Ascending aorta (tissue), 2 donors: ENCODE data around the gene HPD. TPM values are rescaled to one million over a fixed set of nuclear protein-coding genes. Genes with fewer than 3 reads are reported as not detected.

Source experiments
- DNase-seq, 2 donors: peaks; one replicate each; pipeline ENCODE4 v3.0.0-alpha.2; 2019; ENCODE audit warnings: low spot score in 2 of 2
- H3K27ac ChIP-seq, 2 donors: fragments of 200-600 bp; sonication (generic); one replicate each; pipeline ENCODE4 v1.5.1; 2016 to 2017; ENCODE audit warnings: mild to moderate bottlenecking in 1 of 2
- H3K27me3 ChIP-seq: fragments of 200-600 bp; sonication (generic); one replicate; pipeline ENCODE4 v1.5.1; 2017
- H3K36me3 ChIP-seq, 2 donors: fragments of 200-600 bp; sonication (generic); one replicate each; pipeline ENCODE4 v1.5.1; 2016
- H3K4me1 ChIP-seq, 2 donors: fragments of 200-600 bp; sonication (generic); one replicate each; pipeline ENCODE4 v1.5.1; 2016 to 2017; ENCODE audit warnings: mild to moderate bottlenecking in 1 of 2
- H3K4me3 ChIP-seq, 2 donors: fragments of 200-600 bp; sonication (generic); one replicate each; pipeline ENCODE4 v1.5.1; 2016 to 2017; ENCODE audit warnings: mild to moderate bottlenecking in 1 of 2
- H3K9me3 ChIP-seq, 2 donors: fragments of 200-600 bp; sonication (generic); one replicate each; pipeline ENCODE4 v1.5.1; 2016
- CTCF ChIP-seq, 3 experiments: fragments of 200-600 bp in 2 of 3; fragments of 450-650 bp in 1 of 3; sonication (generic) in 2 of 3; IDR thresholded peaks; one replicate each; pipeline ENCODE4 v1.5.1; 2016 to 2019; ENCODE audit warnings: antibody characterized with exemption in 3 of 3, mild to moderate bottlenecking in 1 of 3, moderate library complexity in 1 of 3
- intact Hi-C: fragments of 100-400 bp; cut with DNase I; formaldehyde crosslinking; loops from one replicate; pipeline ENCODE4 v1.15.1; 2023
- total RNA-seq: library from RNA; depleted of rRNA; stranded (reverse); fragments of >200 nt; gene quantifications from one replicate; pipeline ENCODE4 v1.1.0, GENCODE V29; 2016

The HPD gene
- total RNA-seq, 1 donor from 2014 or later, result 0.96 TPM

GRCh38 chr12:121820056-121820455 is 38.6 kb downstream of the HPD start:
- TF ChIP-seq CTCF (IDR thresholded peaks at IDR 0.05), result no peak
- Histone ChIP-seq H3K4me3 (no peak overlapping the region), H3K36me3 (peaks cover 88 to 96% of the 10 kb centered on the region in 2 donors), H3K27me3 (no peaks in the 10 kb centered on the region), H3K27ac (no peak overlapping the region), H3K4me1 (no peaks in the 10 kb centered on the region), H3K9me3 (no peaks in the 10 kb centered on the region)
- intact Hi-C loops, result no loop called here
- DNase-seq, result no peak

- TF ChIP-seq CTCF (IDR thresholded peaks at IDR 0.05), result no peak
- no peak for DNase-seq
- Histone ChIP-seq H3K36me3 (peaks cover 95 to 96% of the 10 kb centered on the region in 2 donors), H3K27me3 (no peaks in the 10 kb centered on the region), H3K4me1 (no peaks in the 10 kb centered on the region), H3K9me3 (no peaks in the 10 kb centered on the region), H3K4me3 (no peak overlapping the region), H3K27ac (no peak overlapping the region)
- intact Hi-C loops, result no loop called here
These were observed 39.3 kb downstream of the HPD start for GRCh38 chr12:121819212-121819949.

- Histone ChIP-seq H3K36me3 (peaks cover 82 to 88% of the 10 kb centered on the region in 2 donors), H3K27ac (no peak overlapping the region), H3K4me3 (no peak overlapping the region), H3K27me3 (no peaks in the 10 kb centered on the region), H3K9me3 (no peaks in the 10 kb centered on the region), H3K4me1 (peaks cover 4 to 10% of the 10 kb centered on the region in 2 donors)
- no peak for TF ChIP-seq CTCF (IDR thresholded peaks at IDR 0.05)
- no peak for DNase-seq
- intact Hi-C loops, result no loop called here
These were observed 41.0 kb downstream of the HPD start for GRCh38 chr12:121817648-121818043.

DNA sequence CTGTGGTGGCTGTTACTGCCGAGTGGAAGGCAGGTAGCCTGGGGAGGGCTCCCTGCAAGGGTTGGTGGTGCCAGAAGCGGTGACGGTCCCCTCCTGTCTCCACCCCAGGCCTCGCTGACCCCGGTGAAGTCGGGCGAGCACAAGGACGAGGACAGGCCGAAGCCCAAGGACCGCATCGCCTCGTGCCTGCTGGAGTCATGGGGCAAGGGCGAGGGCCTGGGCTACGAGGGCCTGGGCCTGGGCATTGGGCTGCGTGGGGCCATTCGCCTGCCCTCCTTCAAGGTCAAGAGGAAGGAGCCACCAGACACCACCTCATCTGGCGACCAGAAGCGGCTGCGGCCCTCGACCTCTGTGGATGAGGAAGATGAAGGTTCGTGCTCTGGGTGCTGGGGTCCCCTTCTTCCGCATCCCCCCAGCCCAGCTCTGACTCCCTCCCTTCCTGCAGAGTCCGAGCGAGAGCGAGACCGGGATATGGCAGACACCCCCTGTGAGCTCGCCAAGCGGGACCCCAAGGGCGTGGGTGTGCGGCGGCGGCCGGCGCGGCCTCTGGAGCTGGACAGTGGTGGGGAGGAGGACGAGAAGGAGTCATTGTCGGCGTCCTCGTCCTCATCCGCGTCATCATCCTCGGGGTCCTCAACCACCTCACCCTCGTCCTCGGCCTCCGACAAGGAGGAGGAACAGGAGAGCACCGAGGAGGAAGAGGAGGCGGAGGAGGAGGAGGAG is 41.6 kb downstream of the HPD start:
- peak in 1 of 2 donors; percentile 60 for DNase-seq
- Histone ChIP-seq H3K27me3 (no peaks in the 10 kb centered on the region), H3K4me1 (peaks cover 6 to 16% of the 10 kb centered on the region in 2 donors), H3K27ac (no peak overlapping the region), H3K36me3 (peaks cover 77 to 82% of the 10 kb centered on the region in 2 donors), H3K9me3 (no peaks in the 10 kb centered on the region), H3K4me3 (no peak overlapping the region)
- TF ChIP-seq CTCF (IDR thresholded peaks at IDR 0.05), result no peak
- intact Hi-C loops, result no loop called here

DNA sequence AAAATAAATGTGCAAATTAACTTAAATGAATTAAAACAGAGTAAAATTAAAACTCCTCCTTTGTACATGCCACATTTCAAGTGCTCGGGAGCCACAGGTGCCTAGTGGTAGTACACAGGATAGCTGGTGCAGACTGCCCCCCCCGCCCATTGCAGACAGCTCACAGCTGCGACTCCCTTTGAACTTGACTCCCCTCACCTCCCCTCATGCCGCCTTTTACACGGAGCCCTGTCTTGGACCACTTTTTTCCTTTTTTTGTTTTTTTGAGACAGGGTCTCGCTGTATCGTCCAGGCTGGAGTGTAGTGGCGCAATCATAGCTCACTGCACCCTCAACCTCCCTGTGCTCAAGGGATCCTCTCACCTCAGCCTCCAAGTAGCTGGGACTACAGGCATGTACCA is 43.4 kb downstream of the HPD start:
- H3K27ac ChIP-seq, result no peak overlapping the region
- peaks cover 22 to 27% of the 10 kb centered on the region in 2 donors for H3K4me1 ChIP-seq
- H3K36me3 ChIP-seq, result peaks cover 67 to 73% of the 10 kb centered on the region in 2 donors
- no peak for TF ChIP-seq CTCF (IDR thresholded peaks at IDR 0.05)
- DNase-seq, result no peak
- H3K27me3 ChIP-seq, result no peaks in the 10 kb centered on the region
- intact Hi-C loops, result no loop called here
- H3K9me3 ChIP-seq, result no peaks in the 10 kb centered on the region
- no peak overlapping the region for H3K4me3 ChIP-seq
